GM19035 (cell line): ENCODE results near the gene RUSC2.
"Not testable (repeated sequence)": the region's sequence is repeated elsewhere in the genome, so short reads cannot be mapped to it uniquely, and the experiment has no call there.

Source experiments
- ATAC-seq: cut with Tn5 transposase; IDR thresholded peaks from one replicate; pipeline ENCODE4 v1.9.1; 2021; ENCODE audit not compliant: unreplicated experiment

Gene RUSC2

GRCh38 chr9:35489313-35490154 lies at the start of gene RUSC2:
TSS of gene RUSC2 (plus strand) at chr9:35490111. CDS start at chr9:35546522, 56,411 bp downstream.
- ATAC-seq, result no peak

DNA sequence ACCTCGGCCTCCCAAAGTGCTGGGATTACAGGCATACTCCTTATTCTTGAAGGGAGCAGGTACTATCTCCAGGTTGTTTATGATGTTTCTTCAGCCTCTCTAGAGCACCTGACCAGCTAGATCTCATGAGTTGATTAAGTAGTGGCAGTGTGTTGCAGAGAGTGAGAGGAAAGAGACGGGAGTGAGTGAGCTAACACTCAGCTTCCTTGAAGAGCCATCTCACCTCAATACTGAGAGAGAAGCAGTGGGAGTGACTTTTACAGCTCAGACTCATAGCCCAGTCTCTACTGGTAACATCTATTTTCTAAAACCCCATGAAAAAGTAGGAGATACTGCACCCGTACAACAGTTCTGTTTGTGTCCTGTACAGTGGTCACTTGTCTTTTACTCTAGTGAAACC lies 43.9 kb upstream of the RUSC2 start:
- no peak for ATAC-seq

DNA sequence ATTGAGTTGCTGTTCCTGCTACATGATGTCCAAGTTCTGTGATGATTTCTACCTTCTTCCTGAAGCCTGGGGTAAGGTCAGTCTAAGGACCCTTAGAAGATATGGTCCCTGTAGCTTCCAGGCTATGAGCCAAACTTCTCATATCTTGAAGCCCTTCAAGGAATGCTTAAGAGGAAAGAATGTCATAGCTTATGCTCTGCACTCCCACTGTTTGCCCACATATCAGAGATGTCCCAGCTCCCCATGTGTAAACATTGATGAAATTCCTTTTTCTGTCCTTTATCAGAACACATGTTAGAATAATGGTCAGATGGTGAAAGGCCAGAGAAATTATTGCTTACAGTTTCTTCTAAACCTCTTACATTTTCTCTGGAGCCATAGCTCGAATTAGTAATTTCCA lies 41.4 kb upstream of the RUSC2 start:
- ATAC-seq, result no peak

DNA sequence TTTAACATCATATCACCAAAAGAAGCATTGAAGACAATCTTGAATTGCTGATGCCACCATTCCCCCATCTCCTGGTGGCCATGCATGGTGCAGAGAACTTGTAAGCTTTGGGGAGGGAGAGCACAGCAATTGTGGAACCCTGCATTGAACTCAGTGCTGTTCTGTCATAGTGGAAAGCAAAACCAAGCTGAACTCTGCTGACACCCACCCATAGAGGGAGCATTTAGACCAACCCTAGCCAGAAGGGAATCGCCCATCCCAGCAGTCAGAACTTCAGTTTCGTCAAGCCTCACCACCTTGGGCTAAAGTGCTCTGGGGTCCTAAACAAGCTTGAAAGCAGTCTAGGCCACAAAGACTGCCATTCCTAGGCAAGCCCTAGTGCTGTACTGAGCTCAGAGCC lies 37.4 kb upstream of the RUSC2 start:
- ATAC-seq, result no peak

DNA sequence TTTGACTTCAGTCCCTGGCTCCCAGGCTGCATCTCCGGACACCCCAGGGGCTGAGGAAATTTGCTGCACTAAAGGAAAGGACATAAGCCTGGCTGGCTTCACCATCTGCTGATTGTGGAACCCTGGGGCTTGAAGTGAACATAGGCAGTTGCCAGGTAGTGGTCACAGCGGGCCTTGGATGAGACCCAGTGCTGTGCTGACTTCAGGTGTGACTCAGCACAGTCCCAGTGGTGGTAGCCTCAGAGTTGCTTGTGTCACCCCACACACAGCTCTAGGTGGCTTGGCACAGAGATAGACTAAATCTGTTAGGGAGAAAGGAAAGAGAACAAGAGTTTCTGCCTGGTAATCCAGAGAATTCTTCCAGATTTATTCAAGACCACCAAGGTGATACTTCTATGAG lies 36.1 kb upstream of the RUSC2 start:
- no peak for ATAC-seq

- ATAC-seq, result no peak
Measured at GRCh38 chr9:35464141-35465025, 25.5 kb upstream of the RUSC2 start.

DNA sequence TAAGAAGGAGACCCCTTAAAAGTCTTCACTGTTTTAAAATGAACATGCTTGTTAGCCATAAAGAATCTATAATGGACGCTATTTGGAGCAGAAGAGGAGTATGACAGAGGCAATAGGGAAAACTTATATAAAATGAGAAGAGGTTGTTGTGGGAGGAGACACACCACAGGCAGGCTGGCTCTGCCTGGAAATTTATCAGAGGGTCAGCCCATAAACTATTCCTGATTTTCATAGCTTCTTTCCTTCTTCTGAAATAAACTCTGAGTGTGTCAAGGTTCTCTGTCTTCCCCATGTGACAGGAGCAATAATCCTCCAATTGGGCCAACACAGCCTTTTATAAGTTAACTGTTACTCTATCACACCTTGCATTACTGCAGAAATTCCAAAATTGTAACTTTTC lies 19.6 kb upstream of the RUSC2 start:
- ATAC-seq, result no peak

- no peak for ATAC-seq
Measured at GRCh38 chr9:35470894-35471293, 19.0 kb upstream of the RUSC2 start.

DNA sequence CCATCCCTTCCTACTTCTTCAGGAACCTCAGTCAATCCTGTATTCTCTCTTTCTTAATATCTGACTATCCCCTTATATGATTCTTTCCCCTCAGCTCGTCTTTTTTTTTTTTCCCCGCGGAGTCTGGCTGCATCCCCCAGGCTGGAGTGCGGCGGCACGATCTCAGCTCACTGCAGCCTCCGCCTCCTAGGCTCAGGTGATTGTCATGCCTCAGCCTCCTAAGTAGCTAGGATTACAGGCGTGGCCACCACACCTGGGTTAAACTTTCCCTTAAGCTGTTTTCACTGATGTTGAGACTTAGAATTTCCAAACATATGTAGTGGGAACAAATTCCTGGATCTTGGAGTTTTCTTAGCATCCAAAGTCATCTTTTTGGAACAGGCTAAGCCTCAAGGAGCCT lies 13.3 kb upstream of the RUSC2 start:
- no peak for ATAC-seq

GRCh38 chr9:35477211-35477855 lies 12.6 kb upstream of the RUSC2 start:
- ATAC-seq, result not testable (repeated sequence)

DNA sequence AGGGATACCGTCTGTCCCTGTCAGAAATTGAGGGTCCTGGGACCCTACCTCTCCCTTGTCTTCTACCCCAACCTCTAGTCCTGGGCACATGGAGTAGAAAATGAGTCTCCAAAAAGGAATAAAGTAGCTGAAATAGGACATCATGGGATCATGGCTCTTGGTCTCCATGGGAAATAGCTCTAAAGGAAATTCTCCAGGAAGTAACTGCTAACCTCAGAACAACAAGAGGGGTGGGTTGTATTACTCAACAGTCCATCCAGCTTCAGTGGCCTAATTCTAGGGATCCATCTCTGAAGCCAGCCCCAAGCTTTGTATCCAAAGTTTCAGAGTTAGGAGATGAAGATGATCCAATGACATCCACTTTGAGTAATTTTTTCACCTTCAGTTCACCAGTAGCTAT lies 11.0 kb upstream of the RUSC2 start:
- ATAC-seq, result no peak

DNA sequence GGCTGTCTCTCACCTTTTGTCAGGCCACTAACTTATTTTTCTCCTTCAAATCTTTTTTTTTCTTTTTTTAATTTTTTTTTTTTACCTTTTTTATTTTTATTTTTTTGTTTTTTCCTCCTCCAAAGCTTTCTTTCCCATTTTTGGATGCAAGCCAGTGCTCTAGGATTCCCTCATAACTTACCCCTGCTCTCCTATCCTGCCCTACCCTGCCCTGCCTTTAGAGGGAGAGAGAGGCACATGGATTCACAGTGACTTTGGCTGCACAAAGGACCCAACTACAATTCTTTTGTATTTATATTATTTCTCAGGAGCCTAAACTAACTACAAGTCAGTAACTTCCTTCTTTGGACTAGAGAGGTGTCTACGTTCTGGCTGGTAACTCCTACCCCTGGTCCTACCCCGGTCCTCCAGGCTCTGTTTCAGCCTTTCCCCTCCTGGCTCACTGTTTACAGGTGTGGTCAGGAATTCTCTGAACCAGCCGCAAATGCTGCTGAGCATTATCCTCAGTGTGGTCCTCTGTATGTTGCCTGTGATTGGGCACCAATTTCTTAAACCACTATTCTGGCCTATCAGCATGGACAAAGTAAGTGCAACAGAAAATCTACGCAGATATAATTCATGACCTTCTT lies 8.4 kb upstream of the RUSC2 start:
- ATAC-seq, result no peak

- ATAC-seq, result no peak
Measured at GRCh38 chr9:35482071-35482470, 7.8 kb upstream of the RUSC2 start.

- no peak for ATAC-seq
Measured at GRCh38 chr9:35484406-35484805, 5.5 kb upstream of the RUSC2 start.

- ATAC-seq, result no peak
Measured at GRCh38 chr9:35487081-35487480, 2.8 kb upstream of the RUSC2 start.

GRCh38 chr9:35488021-35488420 lies 1.9 kb upstream of the RUSC2 start:
- no peak for ATAC-seq

GRCh38 chr9:35488566-35489312 lies 1.2 kb upstream of the RUSC2 start:
- no peak for ATAC-seq

GRCh38 chr9:35490155-35490909 lies 421 bp downstream of the RUSC2 start:
- ATAC-seq, result no peak

GRCh38 chr9:35490910-35491465 lies 1.1 kb downstream of the RUSC2 start:
- ATAC-seq, result no peak
